ENCODE data around the gene EFHC1.

The EFHC1 gene

GRCh38 chr6:52389626-52390360 lies 30.3 kb upstream of the EFHC1 start:
- peaks cover 93% of the 10 kb centered on the region for H3K4me1 Mint-ChIP-seq (ENCODE audit: low read depth)
- H3K9me3 Mint-ChIP-seq (ENCODE audit: low read depth), result peaks cover 6% of the 10 kb centered on the region
- H3K4me3 Mint-ChIP-seq, result peak overlapping the region; percentile 76
- H3K36me3 Mint-ChIP-seq, result peaks cover 7% of the 10 kb centered on the region
- H3K27ac Mint-ChIP-seq, result peak overlapping the region; percentile 95
- H3K27me3 Mint-ChIP-seq, result no peaks in the 10 kb centered on the region

- Mint-ChIP-seq H3K27ac (peak overlapping the region; percentile 95), H3K4me3 (peak overlapping the region; percentile 76), H3K27me3 (no peaks in the 10 kb centered on the region), H3K9me3 (ENCODE audit: low read depth) (peaks cover under 1% of the 10 kb centered on the region), H3K4me1 (ENCODE audit: low read depth) (peaks cover 92% of the 10 kb centered on the region), H3K36me3 (peaks cover 4% of the 10 kb centered on the region)
These were observed 29.8 kb upstream of the EFHC1 start for GRCh38 chr6:52390361-52390727.

- H3K4me1 Mint-ChIP-seq (ENCODE audit: low read depth), result peaks cover 92% of the 10 kb centered on the region
- no peak overlapping the region for H3K4me3 Mint-ChIP-seq
- no peaks in the 10 kb centered on the region for H3K9me3 Mint-ChIP-seq (ENCODE audit: low read depth)
- no peaks in the 10 kb centered on the region for H3K27me3 Mint-ChIP-seq
- H3K36me3 Mint-ChIP-seq, result no peaks in the 10 kb centered on the region
- H3K27ac Mint-ChIP-seq, result peak overlapping the region; percentile 93
These were observed 28.5 kb upstream of the EFHC1 start for GRCh38 chr6:52391599-52391998.

- H3K9me3 Mint-ChIP-seq (ENCODE audit: low read depth), result no peaks in the 10 kb centered on the region
- H3K27ac Mint-ChIP-seq, result peak overlapping the region; percentile 93
- peak overlapping the region; percentile 62 for H3K4me3 Mint-ChIP-seq
- H3K36me3 Mint-ChIP-seq, result peaks cover 2% of the 10 kb centered on the region
- H3K27me3 Mint-ChIP-seq, result no peaks in the 10 kb centered on the region
- H3K4me1 Mint-ChIP-seq (ENCODE audit: low read depth), result peaks cover 96% of the 10 kb centered on the region
These were observed 27.2 kb upstream of the EFHC1 start for GRCh38 chr6:52392944-52393343.

GRCh38 chr6:52393780-52394179 lies 26.4 kb upstream of the EFHC1 start:
- Mint-ChIP-seq H3K36me3 (peaks cover 2% of the 10 kb centered on the region), H3K27me3 (no peaks in the 10 kb centered on the region), H3K4me1 (ENCODE audit: low read depth) (peaks cover 96% of the 10 kb centered on the region), H3K4me3 (peak overlapping the region; percentile 74), H3K9me3 (ENCODE audit: low read depth) (no peaks in the 10 kb centered on the region), H3K27ac (peak overlapping the region; percentile 93)

- no peaks in the 10 kb centered on the region for H3K9me3 Mint-ChIP-seq (ENCODE audit: low read depth)
- peak overlapping the region; percentile 93 for H3K27ac Mint-ChIP-seq
- H3K4me3 Mint-ChIP-seq, result peak overlapping the region; percentile 74
- H3K4me1 Mint-ChIP-seq (ENCODE audit: low read depth), result peaks cover 96% of the 10 kb centered on the region
- H3K36me3 Mint-ChIP-seq, result peaks cover 2% of the 10 kb centered on the region
- no peaks in the 10 kb centered on the region for H3K27me3 Mint-ChIP-seq
These were observed 25.9 kb upstream of the EFHC1 start for GRCh38 chr6:52394251-52394666.

GRCh38 chr6:52395969-52396368 lies 24.2 kb upstream of the EFHC1 start:
- H3K27me3 Mint-ChIP-seq, result no peaks in the 10 kb centered on the region

GRCh38 chr6:52399511-52400312 lies 20.4 kb upstream of the EFHC1 start:
- peaks cover 8% of the 10 kb centered on the region for H3K36me3 Mint-ChIP-seq
- H3K4me1 Mint-ChIP-seq (ENCODE audit: low read depth), result peaks cover 83% of the 10 kb centered on the region
- peak overlapping the region; percentile 90 for H3K27ac Mint-ChIP-seq
- no peaks in the 10 kb centered on the region for H3K9me3 Mint-ChIP-seq (ENCODE audit: low read depth)
- H3K27me3 Mint-ChIP-seq, result no peaks in the 10 kb centered on the region
- peak overlapping the region; percentile 64 for H3K4me3 Mint-ChIP-seq

More at GRCh38 chr6:52395969-52396368, 24.2 kb upstream of the EFHC1 start:
- Mint-ChIP-seq H3K4me3 (peak overlapping the region; percentile 28), H3K36me3 (peaks cover 2% of the 10 kb centered on the region), H3K9me3 (ENCODE audit: low read depth) (no peaks in the 10 kb centered on the region), H3K4me1 (ENCODE audit: low read depth) (peaks cover 96% of the 10 kb centered on the region), H3K27ac (peak overlapping the region; percentile 90)

- Mint-ChIP-seq H3K9me3 (ENCODE audit: low read depth) (no peaks in the 10 kb centered on the region), H3K27ac (peak overlapping the region; percentile 90), H3K4me1 (ENCODE audit: low read depth) (peaks cover 77% of the 10 kb centered on the region), H3K4me3 (peak overlapping the region; percentile 33), H3K36me3 (peaks cover 8% of the 10 kb centered on the region), H3K27me3 (no peaks in the 10 kb centered on the region)
These were observed 19.7 kb upstream of the EFHC1 start for GRCh38 chr6:52400313-52401041.

GRCh38 chr6:52403086-52403485 lies 17.1 kb upstream of the EFHC1 start:
- H3K36me3 Mint-ChIP-seq, result peaks cover 6% of the 10 kb centered on the region
- peaks cover 58% of the 10 kb centered on the region for H3K4me1 Mint-ChIP-seq (ENCODE audit: low read depth)
- no peaks in the 10 kb centered on the region for H3K9me3 Mint-ChIP-seq (ENCODE audit: low read depth)
- no peak overlapping the region for H3K4me3 Mint-ChIP-seq
- no peaks in the 10 kb centered on the region for H3K27me3 Mint-ChIP-seq
- peak overlapping the region; percentile 91 for H3K27ac Mint-ChIP-seq

- H3K4me1 Mint-ChIP-seq (ENCODE audit: low read depth), result peaks cover 54% of the 10 kb centered on the region
- no peaks in the 10 kb centered on the region for H3K9me3 Mint-ChIP-seq (ENCODE audit: low read depth)
These were observed 16.5 kb upstream of the EFHC1 start for GRCh38 chr6:52403627-52404026.

GRCh38 chr6:52405243-52405642 lies 14.9 kb upstream of the EFHC1 start:
- Mint-ChIP-seq H3K4me3 (no peak overlapping the region), H3K36me3 (peaks cover 6% of the 10 kb centered on the region), H3K27me3 (no peaks in the 10 kb centered on the region), H3K9me3 (ENCODE audit: low read depth) (no peaks in the 10 kb centered on the region), H3K27ac (peak overlapping the region; percentile 91), H3K4me1 (ENCODE audit: low read depth) (peaks cover 49% of the 10 kb centered on the region)

More at GRCh38 chr6:52403627-52404026, 16.5 kb upstream of the EFHC1 start:
- H3K27me3 Mint-ChIP-seq, result no peaks in the 10 kb centered on the region
- H3K36me3 Mint-ChIP-seq, result peaks cover 6% of the 10 kb centered on the region
- H3K27ac Mint-ChIP-seq, result peak overlapping the region; percentile 91
- H3K4me3 Mint-ChIP-seq, result no peak overlapping the region

- Mint-ChIP-seq H3K27me3 (no peaks in the 10 kb centered on the region), H3K9me3 (ENCODE audit: low read depth) (no peaks in the 10 kb centered on the region), H3K27ac (peak overlapping the region; percentile 7), H3K36me3 (peaks cover 6% of the 10 kb centered on the region), H3K4me3 (no peak overlapping the region), H3K4me1 (ENCODE audit: low read depth) (peaks cover 36% of the 10 kb centered on the region)
These were observed 12.7 kb upstream of the EFHC1 start for GRCh38 chr6:52407467-52407866.

GRCh38 chr6:52409499-52409898 lies 10.6 kb upstream of the EFHC1 start:
- Mint-ChIP-seq H3K27ac (peak overlapping the region; percentile 77), H3K4me3 (no peak overlapping the region), H3K9me3 (ENCODE audit: low read depth) (no peaks in the 10 kb centered on the region), H3K4me1 (ENCODE audit: low read depth) (peaks cover 28% of the 10 kb centered on the region), H3K36me3 (no peaks in the 10 kb centered on the region), H3K27me3 (no peaks in the 10 kb centered on the region)

GRCh38 chr6:52410979-52411378 lies 9.2 kb upstream of the EFHC1 start:
- Mint-ChIP-seq H3K27ac (peak overlapping the region; percentile 75), H3K36me3 (no peaks in the 10 kb centered on the region), H3K4me1 (ENCODE audit: low read depth) (peaks cover 36% of the 10 kb centered on the region), H3K27me3 (no peaks in the 10 kb centered on the region), H3K4me3 (no peak overlapping the region), H3K9me3 (ENCODE audit: low read depth) (no peaks in the 10 kb centered on the region)

Data from activated naive CD8-positive, alpha-beta T cell (primary cell).